Urinary bladder (tissue), 4 donors: Measurements from ENCODE around the gene WSB2. TPM values are rescaled to one million over a fixed set of nuclear protein-coding genes. Genes with fewer than 3 reads are reported as not detected.

Experiments
- DNase-seq: peaks from one replicate; pipeline ENCODE4 v3.0.0-alpha.2; 2015; ENCODE audit errors: extremely low spot score
- H3K27ac ChIP-seq: one replicate; pipeline ENCODE4 v1.5.1; 2013; ENCODE audit warnings: low read depth, mild to moderate bottlenecking, moderate library complexity
- H3K36me3 ChIP-seq: one replicate; pipeline ENCODE4 v1.6.1; 2013; ENCODE audit warnings: mild to moderate bottlenecking, moderate library complexity; ENCODE audit not compliant: insufficient read depth
- H3K4me1 ChIP-seq: one replicate; pipeline ENCODE4 v1.6.1; 2013; ENCODE audit warnings: mild to moderate bottlenecking, moderate library complexity; ENCODE audit not compliant: insufficient read depth
- H3K4me3 ChIP-seq: one replicate; pipeline ENCODE4 v1.5.1; 2013; ENCODE audit warnings: low read depth, low read length
- WGBS: extraction: QIAGEN DNeasy Blood & Tissue Kit; methylation state at CpG from one replicate; pipeline ENCODE4 v1.1.7; 2013; 5-methylcytosine and 5-hydroxymethylcytosine counted together
- polyA plus RNA-seq: library from polyadenylated mRNA; stranded (reverse); fragments of 200-250 nt; gene quantifications from one replicate; pipeline ENCODE4 v1.2.3, GENCODE V29; 2013
- total RNA-seq: library from RNA; depleted of rRNA; stranded (reverse); fragments of >200 nt; gene quantifications from one replicate; pipeline ENCODE4 v1.2.3, GENCODE V29; 2014
- donor health status: healthy with polysubstance abuse.
- donor health status: healthy.

Gene WSB2
- total and polyA plus RNA-seq, 2 donors: 44.5 to 61.3 TPM

DNA sequence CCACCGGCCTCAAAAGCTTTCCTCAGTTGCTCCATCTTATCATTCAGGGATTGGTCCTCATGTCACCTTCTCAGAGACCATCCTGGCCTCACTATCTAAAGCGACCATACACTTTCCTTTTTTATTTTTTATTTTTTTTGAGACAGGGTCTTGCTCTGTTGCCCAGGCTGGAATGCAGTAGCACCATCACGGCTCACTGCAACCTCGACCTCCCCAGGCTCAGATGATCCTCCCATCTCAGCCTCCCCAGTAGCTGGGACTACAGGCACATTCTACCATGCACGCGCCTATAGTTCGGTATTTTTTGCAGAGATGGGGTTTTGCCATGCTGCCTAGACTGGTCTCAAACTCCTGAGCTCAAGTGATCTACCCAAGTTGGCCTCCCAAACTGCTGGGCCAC lies 2.8 kb downstream of the WSB2 start:
- Histone ChIP-seq H3K36me3 (no peaks in the 10 kb centered on the region), H3K4me1 (peaks cover 1% of the 10 kb centered on the region), H3K4me3 (no peak overlapping the region), H3K27ac (no peak overlapping the region)
- DNase-seq: no peak
- 97% methylated on average over 7 of the region's 7 CpGs for WGBS

GRCh38 chr12:118055865-118056773 lies 4.9 kb downstream of the WSB2 start:
- Histone ChIP-seq H3K36me3 (no peaks in the 10 kb centered on the region), H3K4me3 (no peak overlapping the region), H3K4me1 (peaks cover 3% of the 10 kb centered on the region), H3K27ac (peak overlapping the region; percentile 54)
- DNase-seq: no peak
- 63% methylated on average over 13 of the region's 13 CpGs for WGBS

DNA sequence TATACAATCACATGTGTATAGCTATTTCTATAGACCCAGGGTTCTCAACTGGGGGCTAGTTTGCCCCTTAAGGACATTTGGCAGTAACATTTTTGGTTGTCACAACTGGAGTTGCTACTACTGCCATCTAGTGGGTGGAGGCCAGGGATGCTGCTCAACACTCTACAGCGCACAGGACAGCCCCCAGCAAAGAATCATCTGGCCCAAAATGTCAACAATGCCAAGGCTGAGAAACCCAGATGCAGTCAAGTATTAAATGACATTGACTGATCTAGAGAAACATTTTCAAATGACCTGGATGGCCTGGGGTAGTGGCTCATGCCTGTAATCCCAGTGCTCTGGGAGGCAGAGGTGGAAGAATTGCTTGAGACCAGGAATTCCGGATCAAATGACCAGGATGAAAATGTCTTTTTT lies 5.8 kb downstream of the WSB2 start:
- no peak for DNase-seq
- Histone ChIP-seq H3K27ac (no peak overlapping the region), H3K36me3 (no peaks in the 10 kb centered on the region), H3K4me1 (peaks cover 3% of the 10 kb centered on the region), H3K4me3 (no peak overlapping the region)
- 75% methylated on average over 2 of the region's 2 CpGs for WGBS

DNA sequence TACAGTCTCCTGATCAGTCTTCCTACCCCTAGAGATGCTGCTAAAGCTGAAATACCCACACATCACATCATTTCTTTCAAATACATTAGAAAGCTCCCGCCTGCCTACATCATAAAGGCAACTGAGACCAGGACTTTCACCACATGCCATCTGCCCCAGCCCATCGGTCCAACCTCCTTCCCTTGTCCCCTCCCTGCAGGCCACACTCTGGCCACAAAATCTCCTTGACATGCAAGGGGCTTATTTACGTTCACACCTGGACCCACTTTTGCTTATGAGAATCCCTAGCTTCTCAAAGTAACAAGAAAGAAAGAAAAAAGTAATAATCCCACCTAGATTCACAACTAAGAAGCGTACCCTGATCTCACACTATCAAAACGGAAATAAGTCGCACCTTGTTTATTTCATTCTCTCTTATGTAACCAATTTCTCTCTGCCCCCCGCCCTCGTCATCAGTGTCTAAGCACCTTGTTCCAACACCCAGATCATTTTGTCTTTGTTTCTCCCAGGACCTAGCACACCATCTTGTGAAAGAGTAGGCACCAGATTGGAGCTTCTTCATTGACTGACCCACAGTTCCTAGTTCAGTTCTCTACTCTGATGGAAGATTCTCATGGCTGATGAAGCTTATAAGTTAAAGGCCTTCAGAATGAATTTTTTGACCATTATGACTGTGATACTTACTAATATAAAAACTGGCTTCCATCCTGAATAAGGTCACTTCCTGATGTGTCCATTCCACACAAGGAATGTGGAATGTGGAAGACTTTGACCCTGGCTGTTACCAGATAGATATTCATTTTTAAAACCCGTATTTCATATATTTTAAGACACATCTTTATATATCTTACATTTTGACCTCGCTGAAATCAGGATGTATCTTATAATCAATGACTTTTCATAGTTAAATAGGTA lies 7.7 kb downstream of the WSB2 start:
- Histone ChIP-seq H3K27ac (peak overlapping the region; percentile 85), H3K4me3 (no peak overlapping the region), H3K36me3 (no peaks in the 10 kb centered on the region), H3K4me1 (peaks cover 2% of the 10 kb centered on the region)
- 88% methylated on average over 10 of the region's 10 CpGs for WGBS
- DNase-seq: no peak

DNA sequence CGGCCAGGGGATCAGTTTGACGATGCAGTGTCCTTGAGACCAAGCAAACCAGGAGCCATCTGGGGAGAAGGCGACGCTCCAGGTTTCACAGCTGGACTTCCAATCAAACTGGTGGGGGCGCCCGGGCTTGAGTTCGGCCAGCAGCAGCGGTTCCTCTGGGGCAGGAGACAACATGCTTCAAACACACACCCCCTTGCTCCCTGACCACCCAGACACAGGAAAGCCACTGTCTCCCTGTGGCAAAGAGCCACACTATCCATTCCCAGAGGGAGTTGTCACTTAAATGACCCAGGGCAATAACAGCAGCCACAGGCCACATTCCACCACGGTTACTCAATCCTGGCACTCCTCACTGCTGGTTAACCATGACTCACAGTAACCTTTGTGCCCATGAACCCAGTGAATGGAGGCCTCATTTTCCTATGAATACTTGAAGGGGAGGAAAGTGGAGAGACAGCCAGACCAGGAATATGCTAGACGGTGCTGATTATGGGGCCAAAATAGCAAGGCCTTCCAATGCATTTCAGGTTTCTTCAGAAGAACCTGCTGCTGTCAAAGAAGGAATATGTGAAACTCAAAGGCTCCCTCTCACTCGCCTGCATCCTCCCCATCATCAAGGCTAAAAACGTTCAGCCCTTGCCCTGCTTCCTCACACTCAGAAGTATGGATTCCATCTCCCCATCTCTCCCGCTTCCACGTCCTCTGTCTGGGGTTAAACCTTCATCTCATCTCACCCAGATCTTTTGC lies 8.5 kb downstream of the WSB2 start:
- WGBS: 54% methylated on average over 14 of the region's 14 CpGs
- Histone ChIP-seq H3K4me3 (no peak overlapping the region), H3K36me3 (no peaks in the 10 kb centered on the region), H3K27ac (peak overlapping the region; percentile 85), H3K4me1 (peaks cover 2% of the 10 kb centered on the region)
- no peak for DNase-seq

- no peak for DNase-seq
- WGBS: 88% methylated on average over 12 of the region's 12 CpGs
- Histone ChIP-seq H3K27ac (peak overlapping the region; percentile 71), H3K36me3 (no peaks in the 10 kb centered on the region), H3K4me1 (peaks cover 2% of the 10 kb centered on the region), H3K4me3 (no peak overlapping the region)
Measured at GRCh38 chr12:118050972-118051910, 9.7 kb downstream of the WSB2 start.

GRCh38 chr12:118046430-118046829 lies 14.5 kb downstream of the WSB2 start:
- peaks cover 2% of the 10 kb centered on the region for H3K36me3 ChIP-seq
- 91% methylated on average over 4 of the region's 4 CpGs for WGBS
- H3K4me3 ChIP-seq: no peak overlapping the region
- DNase-seq: no peak
- H3K27ac ChIP-seq: no peak overlapping the region
- H3K4me1 ChIP-seq: peaks cover 1% of the 10 kb centered on the region

DNA sequence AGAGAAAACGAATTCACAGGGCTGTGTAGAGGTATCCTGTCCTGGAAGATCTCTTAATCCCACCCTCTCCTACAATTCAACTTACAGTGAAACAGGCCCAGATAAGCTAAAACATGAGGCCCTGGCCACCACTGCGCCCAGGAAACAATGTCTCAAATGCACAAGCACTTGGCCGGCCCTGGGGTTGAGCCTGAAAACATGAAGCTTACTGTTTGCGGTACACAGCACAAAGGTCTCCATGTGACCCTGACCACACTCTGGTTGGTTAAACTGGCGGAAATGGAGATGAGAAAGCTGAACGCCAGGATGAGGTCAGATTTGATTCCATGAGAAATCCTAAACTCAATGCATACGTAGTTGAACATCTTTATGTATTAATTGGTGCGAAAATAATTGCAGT lies 16.4 kb downstream of the WSB2 start:
- DNase-seq: no peak
- peaks cover 2% of the 10 kb centered on the region for H3K36me3 ChIP-seq
- no peaks in the 10 kb centered on the region for H3K4me1 ChIP-seq
- no peak overlapping the region for H3K27ac ChIP-seq
- H3K4me3 ChIP-seq: no peak overlapping the region
- 95% methylated on average over 8 of the region's 8 CpGs for WGBS

DNA sequence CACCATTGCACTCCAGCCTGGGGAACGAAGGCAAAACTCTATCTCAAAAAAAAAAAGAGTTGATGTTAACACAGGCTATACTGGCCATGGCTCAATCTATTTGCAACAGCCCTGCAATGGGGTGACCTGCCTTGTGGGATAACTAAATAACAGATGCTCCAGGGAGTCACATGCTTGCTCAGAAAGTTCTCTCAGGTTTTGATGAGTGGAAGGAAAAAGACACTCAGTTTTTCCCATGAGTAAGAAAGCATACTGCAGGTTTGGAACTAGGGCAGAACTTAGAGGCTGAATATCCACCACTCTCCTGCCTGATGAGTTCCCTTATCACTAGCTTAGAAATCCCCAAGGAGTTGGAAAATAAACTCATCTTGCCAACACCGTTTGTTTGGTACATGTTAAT lies 16.9 kb downstream of the WSB2 start:
- DNase-seq: no peak
- Histone ChIP-seq H3K36me3 (peaks cover 2% of the 10 kb centered on the region), H3K4me1 (no peaks in the 10 kb centered on the region), H3K4me3 (no peak overlapping the region), H3K27ac (no peak overlapping the region)
- WGBS: 81% methylated on average over 2 of the region's 2 CpGs

DNA sequence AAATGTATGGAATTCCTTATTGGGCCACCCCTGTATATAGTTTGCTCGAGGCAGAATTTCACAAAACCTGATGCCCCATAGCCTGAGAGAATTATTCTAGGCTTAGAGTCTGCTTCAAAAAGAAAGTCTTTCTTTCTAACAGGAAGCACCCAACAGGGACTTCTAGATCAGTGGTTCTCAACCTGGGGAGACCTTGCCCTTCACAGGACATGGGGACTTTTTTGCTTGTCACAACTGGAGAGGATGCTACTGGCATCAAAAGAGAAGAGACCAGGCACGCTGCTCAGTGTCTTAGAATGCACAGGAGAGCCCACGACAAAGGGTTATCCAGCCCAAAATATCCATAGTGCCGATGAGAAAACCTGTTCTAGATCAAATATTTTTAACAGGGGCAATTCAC lies 18.9 kb downstream of the WSB2 start:
- no peak for DNase-seq
- Histone ChIP-seq H3K4me1 (no peaks in the 10 kb centered on the region), H3K27ac (no peak overlapping the region), H3K4me3 (no peak overlapping the region), H3K36me3 (peaks cover 2% of the 10 kb centered on the region)
- WGBS: 95% methylated on average over 4 of the region's 4 CpGs

DNA sequence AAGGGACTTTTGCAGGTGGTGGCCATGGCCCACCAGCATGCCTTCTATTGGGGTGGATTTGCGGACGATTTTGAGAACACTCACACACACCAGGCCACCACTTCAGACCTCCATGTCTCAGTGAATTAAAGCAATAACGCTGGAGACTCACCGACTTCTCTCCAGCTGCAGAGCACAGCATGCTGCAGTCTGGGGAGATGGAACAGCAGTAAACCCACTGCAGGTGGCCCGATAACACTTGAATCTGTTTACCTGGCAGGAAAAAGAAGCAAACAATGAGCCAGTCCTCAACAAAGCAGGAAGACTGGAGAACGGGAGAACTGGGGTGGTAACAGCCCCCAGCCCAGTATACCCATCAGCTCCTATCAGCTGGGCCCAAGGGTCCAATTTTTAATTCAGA lies 22.8 kb downstream of the WSB2 start:
- no peak for DNase-seq
- Histone ChIP-seq H3K36me3 (peaks cover 4% of the 10 kb centered on the region), H3K4me3 (no peak overlapping the region), H3K27ac (no peak overlapping the region), H3K4me1 (no peaks in the 10 kb centered on the region)
- WGBS: 78% methylated on average over 6 of the region's 6 CpGs

- Histone ChIP-seq H3K4me3 (no peak overlapping the region), H3K27ac (no peak overlapping the region), H3K4me1 (no peaks in the 10 kb centered on the region), H3K36me3 (peaks cover 4% of the 10 kb centered on the region)
- WGBS: 91% methylated on average over 11 of the region's 11 CpGs
- no peak for DNase-seq
Measured at GRCh38 chr12:118036672-118037411, 24.1 kb downstream of the WSB2 start.
